Brain microvascular endothelial cell (primary cell): ENCODE results near the gene ITGB5.
"Not testable (repeated sequence)": the region's sequence is repeated elsewhere in the genome, so short reads cannot be mapped to it uniquely, and the experiment has no call there.

ENCODE experiments used
- DNase-seq: peaks from one replicate; pipeline ENCODE4 v3.0.0-alpha.2; 2020
- H3K27ac ChIP-seq: fragments of 250-450 bp; sonication (Bioruptor Pico); 2 replicates; pipeline ENCODE4 v1.5.1; 2020; ENCODE audit warnings: mild to moderate bottlenecking, moderate library complexity
- H3K27me3 ChIP-seq: fragments of 250-450 bp; sonication (Bioruptor Pico); replicated peaks from 2 replicates; pipeline ENCODE4 v1.5.1; 2020; ENCODE audit warnings: mild to moderate bottlenecking
- H3K36me3 ChIP-seq: fragments of 250-450 bp; sonication (Bioruptor Pico); replicated peaks from 2 replicates; pipeline ENCODE4 v1.5.1; 2020; ENCODE audit warnings: mild to moderate bottlenecking
- H3K4me3 ChIP-seq: 2 replicates; pipeline ENCODE4 v1.5.1; 2011; ENCODE audit warnings: low read depth, mild to moderate bottlenecking, control low read depth, low read length, moderate library complexity
- CTCF ChIP-seq: IDR thresholded peaks from 2 replicates; pipeline ENCODE4 v1.5.1; 2011; ENCODE audit warnings: low read depth, mild to moderate bottlenecking, moderate library complexity, low read length, control low read depth, inconsistent platforms; ENCODE audit errors: missing control alignments
- in situ Hi-C: cut with HindIII; loops from 2 replicates; pipeline ENCODE4 v1.10.0; 2017; ENCODE audit warnings: low sequenced_read_pairs, low pct_ligation_motif_present

ITGB5 gene

GRCh38 chr3:124791639-124792151 lies 95.5 kb downstream of the ITGB5 start:
- peaks cover 29% of the 10 kb centered on the region for H3K36me3 ChIP-seq

GRCh38 chr3:124791142-124791541 lies 96.0 kb downstream of the ITGB5 start:
- peak overlapping the region; percentile 87 for H3K27ac ChIP-seq
- in situ Hi-C loops, result no loop called here
- no peak for TF ChIP-seq CTCF
- H3K4me3 ChIP-seq, result no peak overlapping the region
- peaks cover 24% of the 10 kb centered on the region for H3K36me3 ChIP-seq
- no peak for DNase-seq
- H3K27me3 ChIP-seq, result no peaks in the 10 kb centered on the region

More at GRCh38 chr3:124791639-124792151, 95.5 kb downstream of the ITGB5 start:
- peak; percentile 97 for DNase-seq
- Histone ChIP-seq H3K27ac (peak overlapping the region; percentile 87), H3K4me3 (no peak overlapping the region), H3K27me3 (no peaks in the 10 kb centered on the region)
- TF ChIP-seq CTCF, result no peak
- in situ Hi-C loops, result no loop called here

- H3K27me3 ChIP-seq, H3K4me3 ChIP-seq, in situ Hi-C loops, DNase-seq, H3K27ac ChIP-seq: not testable (repeated sequence)
- peaks cover 18% of the 10 kb centered on the region for H3K36me3 ChIP-seq
These were observed 98.1 kb downstream of the ITGB5 start for GRCh38 chr3:124789103-124789502.

- Histone ChIP-seq H3K27ac (no peak overlapping the region), H3K27me3 (no peaks in the 10 kb centered on the region), H3K4me3 (no peak overlapping the region), H3K36me3 (peaks cover 12% of the 10 kb centered on the region)
- DNase-seq, result no peak
- in situ Hi-C loops, result no loop called here
- no peak for TF ChIP-seq CTCF
These were observed 98.9 kb downstream of the ITGB5 start for GRCh38 chr3:124788254-124788745.

GRCh38 chr3:124787476-124788195 lies 99.5 kb downstream of the ITGB5 start:
- no peak for DNase-seq
- in situ Hi-C loops, result no loop called here
- no peak overlapping the region for H3K4me3 ChIP-seq
- H3K27me3 ChIP-seq, result no peaks in the 10 kb centered on the region
- peak overlapping the region; percentile 51 for H3K27ac ChIP-seq
- no peak for TF ChIP-seq CTCF
- H3K36me3 ChIP-seq, result peaks cover 8% of the 10 kb centered on the region

- no peak overlapping the region for H3K4me3 ChIP-seq
- peak; percentile 23 for TF ChIP-seq CTCF
- H3K27ac ChIP-seq, result peak overlapping the region; percentile 51
- H3K27me3 ChIP-seq, result no peaks in the 10 kb centered on the region
- in situ Hi-C loops, result no loop called here
- no peak for DNase-seq
- H3K36me3 ChIP-seq, result peaks cover 5% of the 10 kb centered on the region
These were observed 100.5 kb downstream of the ITGB5 start for GRCh38 chr3:124786511-124787241.
